Sigmoid colon (tissue), 7 donors: Measurements from ENCODE around the gene YES1. TPM values are rescaled to one million over a fixed set of nuclear protein-coding genes. Genes with fewer than 3 reads are reported as not detected.
"Not testable (repeated sequence)": the region's sequence is repeated elsewhere in the genome, so short reads cannot be mapped to it uniquely, and the experiment has no call there.

Experiments used
- DNase-seq: peaks from one replicate; pipeline ENCODE4 v3.0.0-alpha.2; 2019
- H3K27ac ChIP-seq, 4 donors: fragments of 200-600 bp; sonication (generic); one replicate each; pipeline ENCODE4 v1.5.1; 2016 to 2019; ENCODE audit warnings: mild to moderate bottlenecking in 1 of 4
- H3K27me3 ChIP-seq, 3 donors: fragments of 200-600 bp; sonication (generic); one replicate each; pipeline ENCODE4 v1.5.1; 2019; ENCODE audit warnings: mild to moderate bottlenecking in 1 of 3
- H3K36me3 ChIP-seq, 4 donors: fragments of 200-600 bp; sonication (generic); one replicate each; pipeline ENCODE4 v1.5.1; 2016 to 2019
- H3K4me1 ChIP-seq, 4 donors: fragments of 200-600 bp; sonication (generic); one replicate each; pipeline ENCODE4 v1.5.1; 2017 to 2019
- H3K4me3 ChIP-seq, 4 donors: fragments of 200-600 bp; sonication (generic); one replicate each; pipeline ENCODE4 v1.5.1; 2017 to 2019; ENCODE audit warnings: mild to moderate bottlenecking in 2 of 4, moderate library complexity in 1 of 4
- H3K9me3 ChIP-seq, 4 donors: fragments of 200-600 bp in 3 of 4; sonication (generic) in 3 of 4; one replicate each; pipeline versions ENCODE4 v1.5.1 to v1.6.1; 2013 to 2019
- EP300 ChIP-seq, 4 donors: sonication (generic); formaldehyde crosslinking; IDR thresholded peaks; one replicate each; pipeline ENCODE4 v1.6.1; 2017; ENCODE audit warnings: antibody characterized with exemption in 4 of 4
- POLR2A ChIP-seq, 2 donors: fragments of 450-650 bp; IDR thresholded peaks; one replicate each; pipeline ENCODE4 v1.6.1; 2016; ENCODE audit warnings: antibody characterized with exemption in 2 of 2, mild to moderate bottlenecking in 2 of 2, moderate library complexity in 2 of 2
- POLR2AphosphoS5 ChIP-seq, 4 donors: sonication (generic); formaldehyde crosslinking; IDR thresholded peaks; one replicate each; pipeline ENCODE4 v1.6.1; 2017; ENCODE audit warnings: antibody characterized with exemption in 4 of 4
- WGBS, 2 donors: extraction: QIAGEN DNeasy Blood & Tissue Kit; methylation state at CpG; one replicate each; pipeline ENCODE4 v1.1.7; 2013; 5-methylcytosine and 5-hydroxymethylcytosine counted together
- intact Hi-C: fragments of 100-400 bp; cut with DNase I; formaldehyde crosslinking; loops from one replicate; pipeline ENCODE4 v1.15.1; 2023
- polyA plus RNA-seq, 3 donors: library from polyadenylated mRNA; stranded (reverse); fragments of 200-250 nt; gene quantifications; one replicate each; pipeline ENCODE4 v1.2.3, GENCODE V29; 2013
- total RNA-seq, 4 donors: library from RNA; depleted of rRNA; stranded (reverse); fragments of >200 nt; gene quantifications; one replicate each; pipeline ENCODE4 v1.1.0, GENCODE V29; 2016
- TF ChIP-seq, protein P1 (sequence below), 4 experiments: fragments of 450-650 bp in 3 of 4; fragments of 200-600 bp in 1 of 4; IDR thresholded peaks; one replicate each; pipeline ENCODE4 v1.5.1; 2016 to 2019; ENCODE audit warnings: antibody characterized with exemption in 4 of 4, mild to moderate bottlenecking in 3 of 4, moderate library complexity in 2 of 4
- donor health status: healthy with polysubstance abuse.
- donor health status: Bipolar disorder and iron deficiency.
- donor health status: healthy.

The YES1 gene
- total and polyA plus RNA-seq, 7 donors: 27.6 to 146 (median 105) TPM

DNA sequence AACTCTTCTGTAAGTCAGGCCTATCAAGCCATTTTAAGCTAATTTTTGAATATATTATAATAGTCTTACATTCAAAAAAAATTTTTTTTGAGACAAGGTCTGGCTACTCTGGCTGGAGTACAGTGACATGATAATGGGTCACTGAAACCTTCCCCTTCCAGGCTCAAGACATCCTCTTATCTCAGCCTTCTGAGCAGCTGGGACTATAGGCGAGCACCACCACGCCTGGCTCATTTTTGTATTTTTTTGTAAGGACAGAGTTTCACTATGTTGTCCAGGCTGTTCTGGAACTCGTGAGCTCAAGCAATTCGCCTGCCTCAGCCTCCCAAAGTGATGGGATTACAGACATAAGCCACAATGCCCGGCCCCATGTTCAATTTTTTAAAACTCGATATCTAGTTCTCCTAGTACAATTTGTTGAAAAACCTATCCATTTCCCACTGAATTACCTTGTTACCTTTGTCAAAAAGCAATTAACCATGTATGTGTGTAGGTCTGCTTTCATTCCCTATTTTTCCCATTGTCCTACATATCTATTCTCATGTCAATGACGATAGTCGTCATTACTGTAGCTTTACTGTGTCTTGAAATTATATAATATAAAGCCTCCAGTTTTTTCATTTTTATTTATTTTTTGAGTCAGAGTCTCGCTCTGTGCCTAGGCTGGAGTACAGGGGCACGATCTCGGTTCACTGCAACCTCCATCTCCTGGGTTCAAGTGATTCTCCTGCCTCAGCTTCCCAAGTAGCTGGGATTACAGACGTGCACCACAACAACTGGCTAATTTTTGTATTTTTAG is 44.8 kb downstream of the YES1 start:
- TF ChIP-seq POLR2AphosphoS5 (IDR thresholded peaks at IDR 0.05): no peak
- TF ChIP-seq, protein P1, sequence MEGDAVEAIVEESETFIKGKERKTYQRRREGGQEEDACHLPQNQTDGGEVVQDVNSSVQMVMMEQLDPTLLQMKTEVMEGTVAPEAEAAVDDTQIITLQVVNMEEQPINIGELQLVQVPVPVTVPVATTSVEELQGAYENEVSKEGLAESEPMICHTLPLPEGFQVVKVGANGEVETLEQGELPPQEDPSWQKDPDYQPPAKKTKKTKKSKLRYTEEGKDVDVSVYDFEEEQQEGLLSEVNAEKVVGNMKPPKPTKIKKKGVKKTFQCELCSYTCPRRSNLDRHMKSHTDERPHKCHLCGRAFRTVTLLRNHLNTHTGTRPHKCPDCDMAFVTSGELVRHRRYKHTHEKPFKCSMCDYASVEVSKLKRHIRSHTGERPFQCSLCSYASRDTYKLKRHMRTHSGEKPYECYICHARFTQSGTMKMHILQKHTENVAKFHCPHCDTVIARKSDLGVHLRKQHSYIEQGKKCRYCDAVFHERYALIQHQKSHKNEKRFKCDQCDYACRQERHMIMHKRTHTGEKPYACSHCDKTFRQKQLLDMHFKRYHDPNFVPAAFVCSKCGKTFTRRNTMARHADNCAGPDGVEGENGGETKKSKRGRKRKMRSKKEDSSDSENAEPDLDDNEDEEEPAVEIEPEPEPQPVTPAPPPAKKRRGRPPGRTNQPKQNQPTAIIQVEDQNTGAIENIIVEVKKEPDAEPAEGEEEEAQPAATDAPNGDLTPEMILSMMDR (IDR thresholded peaks at IDR 0.05): no peak
- TF ChIP-seq EP300 (IDR thresholded peaks at IDR 0.05): no peak
- no peak for TF ChIP-seq POLR2A (IDR thresholded peaks at IDR 0.05)
- no peak overlapping the region for H3K4me3 ChIP-seq
- H3K27me3 ChIP-seq: no peaks in the 10 kb centered on the region
- H3K4me1 ChIP-seq: peaks cover 0 to 10% (median 0%) of the 10 kb centered on the region in 4 donors
- no peak overlapping the region for H3K27ac ChIP-seq
- no peak for DNase-seq
- 94 to 95% methylated on average over 12 of the region's 12 CpGs for WGBS, 2 donors
- intact Hi-C loops: no loop called here
- H3K9me3 ChIP-seq: no peaks in the 10 kb centered on the region
- H3K36me3 ChIP-seq: no peaks in the 10 kb centered on the region

DNA sequence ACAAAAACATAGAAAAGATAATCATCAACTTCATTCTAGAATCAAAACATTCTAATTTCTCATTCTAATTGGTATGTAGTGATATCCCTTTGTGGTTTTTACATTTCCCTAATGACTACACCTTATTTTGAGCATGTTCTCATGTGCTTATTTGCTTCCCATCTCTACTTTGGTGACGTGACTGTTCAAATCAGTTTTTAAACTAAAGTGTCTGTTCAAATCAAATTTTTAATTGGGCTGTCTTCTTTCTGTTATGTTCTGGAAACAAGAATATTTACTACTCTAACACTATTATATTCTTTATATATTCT is 45.5 kb downstream of the YES1 start:
- TF ChIP-seq, protein P1 (IDR thresholded peaks at IDR 0.05): no peak
- no peak for TF ChIP-seq POLR2AphosphoS5 (IDR thresholded peaks at IDR 0.05)
- no peak overlapping the region for H3K27ac ChIP-seq
- no peaks in the 10 kb centered on the region for H3K27me3 ChIP-seq
- no peak overlapping the region for H3K4me3 ChIP-seq
- H3K36me3 ChIP-seq: no peaks in the 10 kb centered on the region
- no peak for DNase-seq
- intact Hi-C loops: no loop called here
- WGBS, 2 donors: 83 to 94% methylated on average over 1 of the region's 1 CpG
- H3K4me1 ChIP-seq: peaks cover 0 to 10% (median 0%) of the 10 kb centered on the region in 4 donors
- no peaks in the 10 kb centered on the region for H3K9me3 ChIP-seq

DNA sequence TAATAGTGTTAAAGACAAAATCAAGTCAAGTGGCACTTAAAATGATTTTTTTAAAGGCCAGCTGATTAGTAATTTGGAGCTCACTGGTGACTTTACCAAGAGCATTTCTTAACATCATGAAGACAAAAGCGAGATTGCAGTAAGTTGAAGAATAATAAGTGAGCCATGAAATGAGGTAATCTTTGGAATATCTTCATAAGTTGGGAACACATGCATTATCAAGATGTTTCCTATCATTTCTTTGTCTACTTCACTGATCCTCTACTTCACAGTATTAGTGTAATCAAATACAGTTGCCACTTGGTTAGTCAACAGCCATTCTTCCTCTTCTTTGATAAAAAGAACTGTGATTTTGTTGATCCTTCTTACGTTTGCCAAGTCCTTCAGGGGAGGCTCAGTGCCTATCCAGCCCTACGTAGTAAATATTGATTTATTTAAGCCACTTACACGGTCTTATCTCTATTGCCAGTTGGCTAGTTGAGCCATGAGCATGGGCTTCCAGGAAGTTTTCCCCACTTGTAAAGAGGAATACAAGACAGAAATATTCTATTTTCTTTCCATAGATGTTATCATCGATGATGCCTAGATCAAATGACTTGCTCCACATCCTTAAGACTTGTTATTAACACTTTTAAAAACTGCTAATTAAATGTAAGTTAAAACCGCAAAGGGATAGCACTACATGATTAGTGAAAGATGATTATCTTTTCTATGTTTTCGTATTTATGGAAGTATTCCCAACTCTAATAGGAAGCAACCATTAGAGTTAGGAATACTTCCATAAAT is 46.1 kb downstream of the YES1 start:
- H3K36me3 ChIP-seq: no peaks in the 10 kb centered on the region
- intact Hi-C loops: no loop called here
- DNase-seq: no peak
- no peaks in the 10 kb centered on the region for H3K9me3 ChIP-seq
- TF ChIP-seq, protein P1 (IDR thresholded peaks at IDR 0.05): no peak
- TF ChIP-seq POLR2AphosphoS5 (IDR thresholded peaks at IDR 0.05) (no peak), POLR2A (IDR thresholded peaks at IDR 0.05) (no peak), EP300 (IDR thresholded peaks at IDR 0.05) (no peak)
- H3K4me3 ChIP-seq: no peak overlapping the region
- 72 to 81% methylated on average over 7 of the region's 7 CpGs for WGBS, 2 donors
- H3K4me1 ChIP-seq: peaks cover 0 to 10% (median 0%) of the 10 kb centered on the region in 4 donors
- H3K27me3 ChIP-seq: no peaks in the 10 kb centered on the region
- H3K27ac ChIP-seq: no peak overlapping the region

DNA sequence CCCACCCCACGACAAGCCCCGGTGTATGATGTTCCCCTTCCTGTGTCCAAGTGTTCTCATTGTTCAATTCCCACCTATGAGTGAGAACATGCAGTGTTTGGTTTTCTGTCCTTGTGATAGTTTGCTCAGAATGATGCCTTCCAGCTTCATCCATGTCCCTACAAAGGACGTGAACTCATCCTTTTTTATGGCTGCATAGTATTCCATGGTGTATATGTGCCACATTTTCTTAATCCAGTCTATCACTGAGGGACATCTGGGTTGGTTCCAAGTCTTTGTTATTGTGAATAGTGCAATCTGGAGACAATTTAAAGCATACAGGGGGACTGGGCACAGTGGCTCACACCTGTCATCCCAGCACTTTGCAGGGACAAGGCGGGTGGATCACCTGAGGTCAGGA is 52.2 kb downstream of the YES1 start:
- H3K36me3 ChIP-seq, DNase-seq, intact Hi-C loops, H3K27me3 ChIP-seq, H3K27ac ChIP-seq, H3K4me1 ChIP-seq, H3K4me3 ChIP-seq, H3K9me3 ChIP-seq: not testable (repeated sequence)
- 95 to 97% methylated on average over 2 to 3 of the region's 4 CpGs for WGBS, 2 donors

DNA sequence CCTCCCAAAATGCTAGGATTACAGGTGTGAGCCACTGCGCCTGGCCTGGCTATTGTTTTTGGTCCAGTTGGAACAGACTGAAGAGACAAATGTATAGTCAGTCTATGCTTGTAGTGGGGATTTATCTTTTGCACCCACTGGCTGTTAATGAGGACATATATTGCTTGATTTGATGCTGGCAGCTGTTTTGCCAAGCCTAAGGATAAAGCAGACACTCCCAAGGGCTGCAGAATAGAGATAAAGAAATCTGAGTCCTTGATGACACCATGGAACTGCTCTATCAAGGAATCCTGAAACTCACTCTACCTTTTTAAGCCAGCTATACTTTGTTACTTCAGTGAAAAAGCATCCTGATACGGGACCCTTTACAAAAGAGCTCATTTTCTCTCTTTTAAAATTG is 56.5 kb downstream of the YES1 start:
- Histone ChIP-seq H3K27me3 (no peaks in the 10 kb centered on the region), H3K4me1 (no peaks in the 10 kb centered on the region), H3K27ac (no peak overlapping the region), H3K9me3 (no peaks in the 10 kb centered on the region), H3K36me3 (peaks cover 0 to 4% (median 0%) of the 10 kb centered on the region in 4 donors), H3K4me3 (no peak overlapping the region)
- intact Hi-C loops: no loop called here
- TF ChIP-seq, protein P1 (IDR thresholded peaks at IDR 0.05): no peak
- TF ChIP-seq EP300 (IDR thresholded peaks at IDR 0.05) (no peak), POLR2A (IDR thresholded peaks at IDR 0.05) (no peak), POLR2AphosphoS5 (IDR thresholded peaks at IDR 0.05) (no peak)
- DNase-seq: no peak
- WGBS, 2 donors: 68 to 72% methylated on average over 2 of the region's 2 CpGs
